Measurements from ENCODE around the gene OR10H3.

- TF ChIP-seq GLIS3 (CRISPR knock-in tag; IDR thresholded peaks at IDR 0.05) (no peak), ZNF565 (CRISPR knock-in tag; conservative IDR thresholded peaks at IDR 0.05; ENCODE audit: low read depth) (no peak), CREB5 (CRISPR knock-in tag; IDR thresholded peaks at IDR 0.05; ENCODE audit: low read depth) (no peak)
Measured at GRCh38 chr19:15781661-15782060, 43.9 kb downstream of the OR10H3 start.
